Astrocyte (in vitro differentiated cells and primary cell): Measurements from ENCODE around the gene TIGD1. TPM values are rescaled to one million over a fixed set of nuclear protein-coding genes. Genes with fewer than 3 reads are reported as not detected.

Source experiments
- DNase-seq: peaks from one replicate; pipeline ENCODE4 v3.0.0-alpha.2; 2010; ENCODE audit warnings: low read depth
- FAIRE-seq: peaks from 2 replicates; lab custom pipeline; 2011; peaks lifted over from hg19 to GRCh38; lab: Jason Lieb, UNC
- H2AFZ ChIP-seq: 2 replicates; pipeline ENCODE4 v1.6.0; 2012; ENCODE audit warnings: low read depth, low read length, inconsistent platforms
- H3K27ac ChIP-seq: 2 replicates; pipeline ENCODE4 v1.5.1; 2011; ENCODE audit warnings: low read depth, low read length, inconsistent platforms
- H3K27me3 ChIP-seq: 2 replicates; pipeline ENCODE4 v1.6.0; 2011; ENCODE audit warnings: low read length, inconsistent platforms; ENCODE audit not compliant: insufficient read depth
- H3K36me3 ChIP-seq: 2 replicates; pipeline ENCODE4 v1.5.1; 2011; ENCODE audit warnings: low read length, inconsistent platforms; ENCODE audit not compliant: insufficient read depth
- H3K4me1 ChIP-seq: 2 replicates; pipeline ENCODE4 v1.5.1; 2011; ENCODE audit warnings: low read length, inconsistent platforms; ENCODE audit not compliant: insufficient read depth
- H3K4me2 ChIP-seq: 2 replicates; pipeline ENCODE4 v1.6.0; 2012; ENCODE audit warnings: low read length, inconsistent platforms
- H3K4me3 ChIP-seq: 2 replicates; pipeline ENCODE4 v1.5.1; 2011; ENCODE audit warnings: low read depth, mild to moderate bottlenecking, low read length, inconsistent platforms; ENCODE audit not compliant: insufficient read depth
- H3K79me2 ChIP-seq: 2 replicates; pipeline ENCODE4 v1.6.0; 2012; ENCODE audit warnings: mild to moderate bottlenecking, low read length, inconsistent platforms; ENCODE audit not compliant: insufficient read depth
- H3K9ac ChIP-seq: 2 replicates; pipeline ENCODE4 v1.6.0; 2012; ENCODE audit warnings: mild to moderate bottlenecking, low read length, inconsistent platforms
- H3K9me3 ChIP-seq: 2 replicates; pipeline ENCODE4 v1.5.1; 2012; ENCODE audit warnings: low read depth, mild to moderate bottlenecking, low read length, inconsistent platforms; ENCODE audit not compliant: insufficient read depth
- H4K20me1 ChIP-seq: 2 replicates; pipeline ENCODE4 v1.6.0; 2012; ENCODE audit warnings: low read length, inconsistent platforms; ENCODE audit not compliant: insufficient read depth
- H3K27ac Mint-ChIP-seq: one replicate; pipeline ENCODE4 v1.8.0; 2021; ENCODE audit warnings: mild to moderate bottlenecking, mixed read lengths; ENCODE audit not compliant: unreplicated experiment
- H3K27me3 Mint-ChIP-seq: one replicate; pipeline ENCODE4 v1.8.0; 2021; ENCODE audit warnings: low read depth, mixed read lengths; ENCODE audit not compliant: unreplicated experiment
- H3K36me3 Mint-ChIP-seq: one replicate; pipeline ENCODE4 v1.8.0; 2021; ENCODE audit warnings: low read depth, mixed read lengths; ENCODE audit not compliant: unreplicated experiment
- H3K4me1 Mint-ChIP-seq: one replicate; pipeline ENCODE4 v1.8.0; 2021; ENCODE audit warnings: low read depth, mixed read lengths; ENCODE audit not compliant: unreplicated experiment
- H3K4me3 Mint-ChIP-seq: one replicate; pipeline ENCODE4 v1.8.0; 2021; ENCODE audit warnings: mild to moderate bottlenecking, moderate library complexity, mixed read lengths; ENCODE audit not compliant: unreplicated experiment
- H3K9me3 Mint-ChIP-seq: one replicate; pipeline ENCODE4 v1.8.0; 2021; ENCODE audit warnings: mild to moderate bottlenecking, mixed read lengths; ENCODE audit not compliant: unreplicated experiment
- EZH2 ChIP-seq: IDR thresholded peaks from 2 replicates; pipeline ENCODE4 v1.6.1; 2012; ENCODE audit warnings: mild to moderate bottlenecking, low read length, inconsistent platforms; ENCODE audit not compliant: insufficient read depth
- total RNA-seq: library from RNA; stranded (reverse); gene quantifications from 2 replicates; pipeline ENCODE4 v1.2.1, GENCODE V29; 2021
- TF ChIP-seq, protein P1 (sequence below): IDR thresholded peaks from 2 replicates; pipeline ENCODE4 v1.5.1; 2011; ENCODE audit warnings: low read depth, mild to moderate bottlenecking, inconsistent platforms, low read length, moderate library complexity; ENCODE audit not compliant: insufficient read depth

Gene TIGD1
- total RNA-seq, 1 donor from 2014 or later = 6.5 TPM

DNA sequence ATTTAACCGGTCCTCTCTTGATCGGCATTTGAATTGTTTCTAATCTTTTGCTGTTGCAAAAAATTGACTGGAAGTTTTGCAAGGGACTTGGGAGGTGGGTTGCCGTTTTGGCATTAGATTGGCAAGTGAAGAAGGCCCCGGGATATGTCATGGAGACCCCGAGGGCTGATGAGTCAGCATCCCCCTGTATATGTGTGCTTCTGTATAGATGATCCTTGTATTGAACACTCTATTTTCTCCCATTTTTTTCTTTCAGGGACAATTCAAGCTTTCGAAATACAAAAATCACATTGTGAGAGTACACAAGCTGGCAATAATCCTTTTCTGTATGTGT lies 30.3 kb upstream of the TIGD1 start:
- DNase-seq = no peak
- no peak for TF ChIP-seq EZH2
- TF ChIP-seq, protein P1, sequence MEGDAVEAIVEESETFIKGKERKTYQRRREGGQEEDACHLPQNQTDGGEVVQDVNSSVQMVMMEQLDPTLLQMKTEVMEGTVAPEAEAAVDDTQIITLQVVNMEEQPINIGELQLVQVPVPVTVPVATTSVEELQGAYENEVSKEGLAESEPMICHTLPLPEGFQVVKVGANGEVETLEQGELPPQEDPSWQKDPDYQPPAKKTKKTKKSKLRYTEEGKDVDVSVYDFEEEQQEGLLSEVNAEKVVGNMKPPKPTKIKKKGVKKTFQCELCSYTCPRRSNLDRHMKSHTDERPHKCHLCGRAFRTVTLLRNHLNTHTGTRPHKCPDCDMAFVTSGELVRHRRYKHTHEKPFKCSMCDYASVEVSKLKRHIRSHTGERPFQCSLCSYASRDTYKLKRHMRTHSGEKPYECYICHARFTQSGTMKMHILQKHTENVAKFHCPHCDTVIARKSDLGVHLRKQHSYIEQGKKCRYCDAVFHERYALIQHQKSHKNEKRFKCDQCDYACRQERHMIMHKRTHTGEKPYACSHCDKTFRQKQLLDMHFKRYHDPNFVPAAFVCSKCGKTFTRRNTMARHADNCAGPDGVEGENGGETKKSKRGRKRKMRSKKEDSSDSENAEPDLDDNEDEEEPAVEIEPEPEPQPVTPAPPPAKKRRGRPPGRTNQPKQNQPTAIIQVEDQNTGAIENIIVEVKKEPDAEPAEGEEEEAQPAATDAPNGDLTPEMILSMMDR = no peak
- no peak overlapping the region for H3K27ac Mint-ChIP-seq
- no peaks in the 10 kb centered on the region for H3K27me3 Mint-ChIP-seq
- Histone ChIP-seq H4K20me1 (no peaks in the 10 kb centered on the region), H3K4me1 (peaks cover 14% of the 10 kb centered on the region), H3K27me3 (no peaks in the 10 kb centered on the region), H3K9me3 (no peaks in the 10 kb centered on the region), H3K4me3 (no peak overlapping the region), H3K4me2 (no peak overlapping the region), H3K79me2 (no peaks in the 10 kb centered on the region), H3K36me3 (peaks cover 6% of the 10 kb centered on the region), H2AFZ (no peak overlapping the region), H3K27ac (no peak overlapping the region), H3K9ac (no peak overlapping the region)
- H3K36me3 Mint-ChIP-seq = peaks cover 23% of the 10 kb centered on the region
- H3K4me3 Mint-ChIP-seq = no peak overlapping the region
- H3K4me1 Mint-ChIP-seq = peaks cover 19% of the 10 kb centered on the region
- no peak for FAIRE-seq
- no peaks in the 10 kb centered on the region for H3K9me3 Mint-ChIP-seq

GRCh38 chr2:232578626-232579025 lies 28.3 kb upstream of the TIGD1 start:
- H3K9me3 Mint-ChIP-seq = no peaks in the 10 kb centered on the region

GRCh38 chr2:232577841-232578240 lies 27.5 kb upstream of the TIGD1 start:
- peak overlapping the region; percentile 50 for H3K27ac Mint-ChIP-seq

More at GRCh38 chr2:232578626-232579025, 28.3 kb upstream of the TIGD1 start:
- DNase-seq = no peak
- H3K27me3 Mint-ChIP-seq = no peaks in the 10 kb centered on the region
- no peak overlapping the region for H2AFZ ChIP-seq
- no peak overlapping the region for H3K4me2 ChIP-seq
- no peak overlapping the region for H3K27ac ChIP-seq
- peaks cover 29% of the 10 kb centered on the region for H3K4me1 Mint-ChIP-seq
- no peaks in the 10 kb centered on the region for H3K27me3 ChIP-seq
- no peak overlapping the region for H3K27ac Mint-ChIP-seq
- no peaks in the 10 kb centered on the region for H3K9me3 ChIP-seq
- peaks cover 14% of the 10 kb centered on the region for H3K4me1 ChIP-seq
- H3K4me3 ChIP-seq = no peak overlapping the region
- no peak for TF ChIP-seq EZH2
- TF ChIP-seq, protein P1 = no peak
- no peaks in the 10 kb centered on the region for H4K20me1 ChIP-seq
- FAIRE-seq = no peak
- no peaks in the 10 kb centered on the region for H3K79me2 ChIP-seq
- H3K4me3 Mint-ChIP-seq = no peak overlapping the region
- peaks cover 6% of the 10 kb centered on the region for H3K36me3 ChIP-seq
- peaks cover 20% of the 10 kb centered on the region for H3K36me3 Mint-ChIP-seq
- no peak overlapping the region for H3K9ac ChIP-seq

More at GRCh38 chr2:232577841-232578240, 27.5 kb upstream of the TIGD1 start:
- Histone ChIP-seq H3K4me2 (no peak overlapping the region), H2AFZ (no peak overlapping the region), H3K9me3 (no peaks in the 10 kb centered on the region), H3K4me3 (no peak overlapping the region), H3K36me3 (peaks cover 6% of the 10 kb centered on the region), H4K20me1 (no peaks in the 10 kb centered on the region), H3K9ac (no peak overlapping the region), H3K79me2 (no peaks in the 10 kb centered on the region), H3K27me3 (no peaks in the 10 kb centered on the region), H3K4me1 (peaks cover 14% of the 10 kb centered on the region), H3K27ac (peak overlapping the region; percentile 22)
- TF ChIP-seq EZH2 = no peak
- TF ChIP-seq, protein P1 = no peak
- Mint-ChIP-seq H3K4me3 (no peak overlapping the region), H3K9me3 (no peaks in the 10 kb centered on the region), H3K4me1 (peaks cover 29% of the 10 kb centered on the region), H3K27me3 (no peaks in the 10 kb centered on the region), H3K36me3 (peaks cover 20% of the 10 kb centered on the region)
- FAIRE-seq (no peak), DNase-seq (no peak)
